ENCODE measurements around the gene ANKRD63.

ANKRD63 gene

GRCh38 chr15:40328176-40328575, 45.3 kb upstream of the ANKRD63 start:
- H3K4me1 ChIP-seq, result peaks cover 77 to 88% (median 83%) of the 10 kb centered on the region in 10 experiments
- 0 out of 22 replicates have a peak overlapping the region, but pooled peaks of 2 of the 11 experiments have one; percentile 12 to 33 for H3K27ac ChIP-seq
- H4K20me1 ChIP-seq, result peaks cover 0 to 28% (median 3%) of the 10 kb centered on the region in 11 experiments; a peak in 8 of 22 replicates
- peak overlapping the region; percentile 32 to 98 (median 95); a peak in 21 of 22 replicates for H3K4me2 ChIP-seq
- H3K27me3 ChIP-seq, result peaks cover 0 to 45% (median 37%) of the 10 kb centered on the region in 11 experiments; a peak in 18 of 22 replicates
- peak overlapping the region in 1 of 10 experiments; percentile 12; a peak in 2 of 20 replicates for H3K4me3 ChIP-seq
- no peak for TF ChIP-seq Cebpa-rat (IDR thresholded peaks at IDR 0.05)
- peak overlapping the region in 3 of 11 experiments; percentile 19 to 69 (median 27); a peak in 4 of 22 replicates for H3K9ac ChIP-seq
- no peaks in the 10 kb centered on the region for H3K9me3 ChIP-seq (replicated peaks in 1 of 11)
- H3K36me3 ChIP-seq, result peaks cover 0 to 40% (median 6%) of the 10 kb centered on the region in 11 experiments; a peak in 9 of 22 replicates

GRCh38 chr15:40327457-40327856, 44.6 kb upstream of the ANKRD63 start:
- no peak for TF ChIP-seq Cebpa-rat (IDR thresholded peaks at IDR 0.05)
- Histone ChIP-seq H4K20me1 (peaks cover 0 to 28% (median 3%) of the 10 kb centered on the region in 11 experiments; a peak in 8 of 22 replicates), H3K4me1 (peaks cover 77 to 88% (median 82%) of the 10 kb centered on the region in 10 experiments), H3K4me2 (peak overlapping the region; percentile 32 to 98 (median 95); a peak in 21 of 22 replicates), H3K27me3 (peaks cover 0 to 45% (median 37%) of the 10 kb centered on the region in 11 experiments; a peak in 18 of 22 replicates), H3K4me3 (peak overlapping the region in 1 of 10 experiments; percentile 98; a peak in 2 of 20 replicates), H3K9ac (peak overlapping the region in 1 of 11 experiments; percentile 69; a peak in 1 of 22 replicates), H3K36me3 (peaks cover 0 to 40% (median 6%) of the 10 kb centered on the region in 11 experiments; a peak in 9 of 22 replicates), H3K27ac (no peak overlapping the region), H3K9me3 (replicated peaks in 1 of 11) (no peaks in the 10 kb centered on the region)

GRCh38 chr15:40325700-40326099, 42.8 kb upstream of the ANKRD63 start:
- Histone ChIP-seq H3K4me3 (peak overlapping the region in 7 of 10 experiments; percentile 85 to 98 (median 90); a peak in 10 of 20 replicates), H4K20me1 (peaks cover 0 to 28% (median 3%) of the 10 kb centered on the region in 11 experiments; a peak in 8 of 22 replicates), H3K9ac (peak overlapping the region in 2 of 11 experiments; percentile 95 to 98; a peak in 4 of 22 replicates), H3K9me3 (replicated peaks in 1 of 11) (no peaks in the 10 kb centered on the region), H3K4me2 (peak overlapping the region; percentile 95 to 100 (median 98)), H3K36me3 (peaks cover 0 to 26% (median 6%) of the 10 kb centered on the region in 11 experiments; a peak in 9 of 22 replicates), H3K4me1 (peaks cover 62 to 76% (median 69%) of the 10 kb centered on the region in 10 experiments), H3K27ac (peak overlapping the region in 2 of 11 experiments; percentile 80 to 87; a peak in 4 of 22 replicates), H3K27me3 (peaks cover 0 to 45% (median 37%) of the 10 kb centered on the region in 11 experiments; a peak in 18 of 22 replicates)
- no peak for TF ChIP-seq Cebpa-rat (IDR thresholded peaks at IDR 0.05)

DNA sequence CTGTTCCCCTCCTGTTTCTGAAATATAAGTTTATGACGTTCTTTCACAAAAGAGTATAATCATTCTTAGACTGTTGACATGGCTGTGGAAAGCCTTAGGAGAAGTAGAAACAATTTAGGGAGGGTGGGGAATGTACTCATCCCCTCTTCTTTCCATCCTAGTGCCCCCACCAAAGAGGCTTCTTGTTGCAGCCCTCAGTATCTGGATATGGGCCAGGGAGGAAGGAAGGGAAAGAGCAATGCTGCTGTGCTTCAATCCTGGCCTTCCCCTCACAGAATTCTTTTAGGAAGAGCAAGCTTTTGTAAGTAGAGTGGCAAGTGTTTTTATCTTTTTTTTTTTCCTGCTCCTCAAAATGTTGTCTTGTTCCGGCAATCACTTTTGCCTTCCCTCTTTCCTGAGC, 42.3 kb upstream of the ANKRD63 start:
- H3K9me3 ChIP-seq (replicated peaks in 1 of 11), result no peaks in the 10 kb centered on the region
- peak overlapping the region in 2 of 11 experiments; percentile 80 to 87; a peak in 4 of 22 replicates for H3K27ac ChIP-seq
- no peak for TF ChIP-seq Cebpa-rat (IDR thresholded peaks at IDR 0.05)
- peaks cover 0 to 28% (median 3%) of the 10 kb centered on the region in 11 experiments; a peak in 8 of 22 replicates for H4K20me1 ChIP-seq
- H3K9ac ChIP-seq, result peak overlapping the region in 4 of 11 experiments; percentile 85 to 98 (median 91); a peak in 7 of 22 replicates
- peaks cover 0 to 26% (median 6%) of the 10 kb centered on the region in 11 experiments; a peak in 9 of 22 replicates for H3K36me3 ChIP-seq
- H3K4me1 ChIP-seq, result peaks cover 57 to 73% (median 65%) of the 10 kb centered on the region in 10 experiments
- H3K4me3 ChIP-seq, result peak overlapping the region; percentile 78 to 98 (median 90); a peak in 19 of 20 replicates
- peak overlapping the region; percentile 95 to 100 (median 98) for H3K4me2 ChIP-seq
- H3K27me3 ChIP-seq, result peaks cover 0 to 45% (median 37%) of the 10 kb centered on the region in 11 experiments; a peak in 18 of 22 replicates

DNA sequence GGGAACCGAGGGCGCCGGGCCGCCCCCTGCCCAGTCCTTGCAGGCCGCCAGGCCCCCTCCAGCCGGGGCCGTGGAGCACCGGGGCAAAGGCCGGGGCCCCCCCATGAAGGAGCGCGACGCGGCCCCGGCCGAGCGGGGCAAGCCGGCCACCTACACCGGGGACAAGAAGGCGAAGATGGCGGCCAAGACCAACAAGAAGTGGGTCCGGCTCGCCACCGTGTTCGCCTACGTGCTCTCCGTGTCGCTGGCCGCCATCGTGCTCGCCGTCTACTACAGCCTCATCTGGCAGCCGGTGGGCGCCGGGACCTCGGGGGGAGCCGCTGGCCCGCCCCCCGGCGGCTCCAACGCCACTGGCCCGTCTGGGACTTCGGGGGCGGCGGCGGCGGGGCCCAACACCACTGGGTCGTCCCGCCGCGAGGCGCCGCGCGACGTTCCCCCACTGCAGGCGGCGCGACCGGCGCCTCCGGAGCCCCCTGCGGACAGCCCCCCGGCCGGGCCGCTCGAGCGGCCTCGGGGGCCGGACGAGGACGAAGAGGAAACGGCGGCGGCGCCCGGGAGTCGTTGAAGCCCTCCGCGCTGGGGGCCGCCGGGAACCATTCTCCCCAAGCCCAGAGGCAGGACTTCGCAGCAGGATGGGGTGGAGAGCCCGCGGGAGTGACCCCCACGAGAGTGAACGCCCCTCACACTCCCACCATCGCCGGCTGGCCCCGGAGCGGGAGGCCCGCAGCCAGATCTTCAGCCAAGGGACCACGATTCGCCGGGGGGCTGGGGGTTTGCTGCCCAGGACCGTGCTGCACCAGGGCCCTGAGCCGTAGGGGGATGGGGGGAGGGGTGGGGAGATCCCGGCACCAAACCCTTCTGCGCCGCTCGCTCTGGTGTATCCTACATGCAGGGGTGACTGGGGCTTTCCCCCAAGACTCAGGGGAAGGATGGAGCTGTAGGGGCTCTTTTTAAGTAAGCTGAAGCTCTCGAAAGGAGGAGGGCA, 41.4 kb upstream of the ANKRD63 start:
- H3K4me1 ChIP-seq, result peaks cover 48 to 63% (median 55%) of the 10 kb centered on the region in 10 experiments
- H3K36me3 ChIP-seq, result peaks cover 0 to 21% (median 6%) of the 10 kb centered on the region in 11 experiments; a peak in 9 of 22 replicates
- peak overlapping the region; percentile 59 to 87 (median 69) for H3K27ac ChIP-seq
- H3K9ac ChIP-seq, result peak overlapping the region; percentile 74 to 98 (median 85)
- TF ChIP-seq Cebpa-rat (IDR thresholded peaks at IDR 0.05), result no peak
- peaks cover 0 to 45% (median 37%) of the 10 kb centered on the region in 11 experiments; a peak in 18 of 22 replicates for H3K27me3 ChIP-seq
- no peaks in the 10 kb centered on the region for H3K9me3 ChIP-seq (replicated peaks in 1 of 11)
- H4K20me1 ChIP-seq, result peaks cover 0 to 28% (median 3%) of the 10 kb centered on the region in 11 experiments; a peak in 8 of 22 replicates
- peak overlapping the region; percentile 78 to 98 (median 90) for H3K4me3 ChIP-seq
- peak overlapping the region; percentile 95 to 100 (median 98) for H3K4me2 ChIP-seq

DNA sequence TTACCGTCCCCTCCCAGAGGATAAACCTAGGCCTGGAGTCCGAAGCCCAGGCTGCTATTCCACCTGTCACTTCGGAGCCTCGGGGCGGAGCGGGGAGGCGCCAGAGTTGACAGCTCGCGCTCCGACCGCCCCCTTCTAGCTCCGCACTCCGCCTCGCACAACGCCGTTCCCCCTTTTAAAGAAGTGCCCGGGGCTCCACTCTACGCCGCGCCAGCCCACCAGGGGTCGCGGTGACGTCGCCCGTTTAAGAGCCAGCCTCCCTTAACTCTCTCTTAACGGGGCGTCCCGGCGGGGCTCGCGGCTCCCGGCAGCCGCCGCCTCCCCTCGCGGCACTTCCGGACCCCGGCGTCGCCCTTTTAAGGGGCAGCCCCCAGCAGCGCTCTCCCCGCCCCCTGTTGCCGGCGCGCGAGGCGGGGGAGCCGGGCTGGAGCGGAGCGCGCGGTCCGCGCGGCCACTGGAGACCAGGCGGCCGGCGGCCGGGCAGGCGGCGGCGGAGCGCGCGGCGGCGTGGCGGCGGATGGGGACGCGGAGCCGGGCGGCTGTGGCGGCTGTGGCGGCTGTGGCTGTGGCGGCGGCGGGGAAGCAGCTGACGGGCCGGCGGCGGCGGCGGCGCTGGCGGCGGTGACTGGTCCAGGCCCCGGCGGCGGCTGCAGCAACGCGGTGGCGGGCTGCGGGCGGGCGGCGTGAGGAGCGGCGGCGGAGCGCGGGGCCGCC, 40.5 kb upstream of the ANKRD63 start, which contains the start of gene INAFM2:
Gene INAFM2, plus strand, starts transcription at position 454 of the 714 bp plus-strand sequence. CDS start 364 bp downstream, outside the sequence.
- peak within 1 kb of the TSS; percentile 59 to 87 (median 69) for H3K27ac ChIP-seq
- no peaks in the 10 kb centered on the region for H3K9me3 ChIP-seq (replicated peaks in 1 of 11)
- no peak for TF ChIP-seq Cebpa-rat (IDR thresholded peaks at IDR 0.05)
- H3K4me2 ChIP-seq, result peak within 1 kb of the TSS; percentile 95 to 100 (median 98)
- H4K20me1 ChIP-seq, result peaks cover 0 to 28% (median 1%) of the 10 kb centered on the region in 11 experiments; a peak in 8 of 22 replicates
- peak within 1 kb of the TSS; percentile 78 to 98 (median 90) for H3K4me3 ChIP-seq
- peaks cover 41 to 55% (median 48%) of the 10 kb centered on the region in 10 experiments for H3K4me1 ChIP-seq
- H3K36me3 ChIP-seq, result peaks cover 0 to 18% (median 6%) of the 10 kb centered on the region in 11 experiments; a peak in 9 of 22 replicates
- H3K9ac ChIP-seq, result peak within 1 kb of the TSS; percentile 74 to 98 (median 85)
- H3K27me3 ChIP-seq, result peaks cover 0 to 42% (median 37%) of the 10 kb centered on the region in 11 experiments; a peak in 18 of 22 replicates

DNA sequence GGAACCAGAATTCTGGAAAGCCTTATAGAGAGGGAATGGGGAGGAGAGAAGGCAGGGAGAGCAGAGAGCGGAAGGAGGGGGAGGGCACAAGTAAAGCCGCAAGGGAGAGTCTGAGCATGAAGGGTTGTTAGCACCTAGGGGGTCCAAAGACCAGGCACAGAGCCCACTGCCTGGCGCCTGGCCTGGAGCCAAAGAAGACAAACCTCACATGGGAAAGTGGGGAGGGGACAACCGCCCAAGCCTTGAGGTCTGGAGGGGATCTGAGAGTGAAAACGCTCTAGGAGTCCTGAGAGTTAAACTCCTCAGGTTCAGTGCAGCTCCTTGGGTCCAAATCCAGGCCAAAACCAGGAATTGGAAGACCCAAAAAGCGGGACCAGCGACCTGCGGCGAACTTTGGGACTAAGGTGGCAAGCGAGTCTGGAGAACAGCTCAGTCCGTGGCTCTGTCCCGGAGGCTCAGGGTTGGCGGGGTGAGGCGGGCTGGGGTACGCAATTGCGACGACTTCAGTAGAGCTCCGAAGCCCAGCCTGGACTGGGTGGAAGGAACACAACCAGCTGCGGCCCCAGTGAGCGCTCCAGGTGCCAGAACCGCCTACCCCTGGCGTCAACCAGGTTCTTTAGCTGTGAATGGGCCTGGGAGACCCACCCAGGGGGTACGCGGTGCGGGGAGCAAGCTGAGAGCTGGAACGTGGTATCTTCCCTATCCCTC, 39.8 kb upstream of the ANKRD63 start:
- Histone ChIP-seq H3K27ac (no peak overlapping the region), H3K4me2 (peak overlapping the region; percentile 95 to 100 (median 98)), H4K20me1 (peaks cover 0 to 28% (median 0%) of the 10 kb centered on the region in 11 experiments; a peak in 7 of 22 replicates), H3K9ac (peak overlapping the region in 2 of 11 experiments; percentile 87 to 95; a peak in 2 of 22 replicates), H3K36me3 (peaks cover 0 to 17% (median 6%) of the 10 kb centered on the region in 11 experiments; a peak in 9 of 22 replicates), H3K27me3 (peaks cover 0 to 40% (median 37%) of the 10 kb centered on the region in 11 experiments; a peak in 18 of 22 replicates), H3K4me3 (peak overlapping the region; percentile 78 to 98 (median 90); a peak in 17 of 20 replicates), H3K9me3 (replicated peaks in 1 of 11) (no peaks in the 10 kb centered on the region), H3K4me1 (peaks cover 34 to 55% (median 47%) of the 10 kb centered on the region in 10 experiments)
- no peak for TF ChIP-seq Cebpa-rat (IDR thresholded peaks at IDR 0.05)

Measured in BLaER1 treated with 17β-estradiol and CSF1 and Interleukin-3, amounts not matched to agents 10 nM and 100 nM (cell line).